Peyer's patch (tissue), 4 donors: Measurements from ENCODE around the gene AP2B1.

Experiments
- CTCF ChIP-seq, 6 experiments: fragments of 450-650 bp in 4 of 6; fragments of 200-600 bp in 2 of 6; sonication (generic) in 1 of 6; IDR thresholded peaks; one replicate each; pipeline ENCODE4 v1.5.1; 2017 to 2019; ENCODE audit warnings: antibody characterized with exemption in 6 of 6, mild to moderate bottlenecking in 3 of 6, moderate library complexity in 1 of 6
- POLR2A ChIP-seq, 2 donors: fragments of 450-650 bp; IDR thresholded peaks; one replicate each; pipeline ENCODE4 v1.5.1; 2017; ENCODE audit warnings: antibody characterized with exemption in 2 of 2, mild to moderate bottlenecking in 2 of 2, moderate library complexity in 2 of 2

- TF ChIP-seq CTCF (IDR thresholded peaks at IDR 0.05) (no peak), POLR2A (IDR thresholded peaks at IDR 0.05) (no peak)
These were observed 43.3 kb upstream of the AP2B1 start for GRCh38 chr17:35543856-35544255.
